OCI-LY7 (cell line): ENCODE results near the gene GNPDA2.

Experiments
- CTCF ChIP-seq: fragments of 200-600 bp; sonication (generic); conservative IDR thresholded peaks from 2 replicates; pipeline ENCODE4 v1.5.1; 2014; ENCODE audit warnings: mild to moderate bottlenecking, antibody characterized with exemption, low read length, moderate library complexity, mixed read lengths
- EZH2phosphoT487 ChIP-seq: fragments of 200-600 bp; sonication (generic); IDR thresholded peaks from 2 replicates; pipeline ENCODE4 v1.6.1; 2018; ENCODE audit warnings: low read depth, borderline replicate concordance, mild to moderate bottlenecking, mixed run types, antibody characterized with exemption, low read length, moderate library complexity, mixed read lengths

GRCh38 chr4:44704673-44705072 lies 21.7 kb downstream of the GNPDA2 start:
- TF ChIP-seq CTCF (no peak), EZH2phosphoT487 (no peak)
